Endodermal cell (in vitro differentiated cells): ENCODE results near the gene SEMA3A. TPM values are rescaled to one million over a fixed set of nuclear protein-coding genes. Genes with fewer than 3 reads are reported as not detected.
"Not testable (repeated sequence)": the region's sequence is repeated elsewhere in the genome, so short reads cannot be mapped to it uniquely, and the experiment has no call there.

Experiments
- DNase-seq: peaks from one replicate; pipeline ENCODE4 v3.0.0-alpha.2; 2017
- H3K27ac ChIP-seq: 2 replicates; pipeline ENCODE4 v1.5.1; 2013; ENCODE audit warnings: mild to moderate bottlenecking, low read depth, low read length, moderate library complexity
- H3K27me3 ChIP-seq: 2 replicates; pipeline ENCODE4 v1.6.1; 2013; ENCODE audit warnings: mild to moderate bottlenecking, low read length, moderate library complexity; ENCODE audit not compliant: insufficient read depth, control insufficient read depth, poor library complexity, severe bottlenecking
- H3K36me3 ChIP-seq: 2 replicates; pipeline ENCODE4 v1.7.0; 2013; ENCODE audit warnings: mild to moderate bottlenecking, low read length, moderate library complexity; ENCODE audit not compliant: control insufficient read depth, insufficient read depth
- H3K4me1 ChIP-seq: one replicate; pipeline ENCODE4 v1.7.0; 2013; ENCODE audit warnings: low read length; ENCODE audit not compliant: control insufficient read depth, insufficient read depth
- H3K4me3 ChIP-seq: 2 replicates; pipeline ENCODE4 v1.5.1; 2013; ENCODE audit warnings: mild to moderate bottlenecking, low read length, moderate library complexity
- H3K9ac ChIP-seq: 2 replicates; pipeline ENCODE4 v1.6.1; 2013; ENCODE audit warnings: mild to moderate bottlenecking, low read length, moderate library complexity; ENCODE audit not compliant: poor library complexity, severe bottlenecking; ENCODE audit errors: extremely low read depth
- H3K9me3 ChIP-seq: 2 replicates; pipeline ENCODE4 v1.6.1; 2013; ENCODE audit warnings: mild to moderate bottlenecking, low read length, moderate library complexity; ENCODE audit not compliant: control insufficient read depth
- H3K27ac Mint-ChIP-seq: 2 replicates; pipeline ENCODE4 v1.8.0; 2020; ENCODE audit warnings: mixed read lengths
- H3K27me3 Mint-ChIP-seq: 2 replicates; pipeline ENCODE4 v1.8.0; 2021; ENCODE audit warnings: mild to moderate bottlenecking, mixed read lengths; ENCODE audit not compliant: insufficient read depth
- H3K36me3 Mint-ChIP-seq: 2 replicates; pipeline ENCODE4 v1.8.0; 2020; ENCODE audit warnings: low read depth, mixed read lengths
- H3K4me1 Mint-ChIP-seq: 2 replicates; pipeline ENCODE4 v1.8.0; 2020; ENCODE audit warnings: mixed read lengths
- H3K4me3 Mint-ChIP-seq: 2 replicates; pipeline ENCODE4 v1.8.0; 2020; ENCODE audit warnings: mild to moderate bottlenecking, moderate library complexity, mixed read lengths
- H3K9me3 Mint-ChIP-seq: 2 replicates; pipeline ENCODE4 v1.8.0; 2020; ENCODE audit warnings: mild to moderate bottlenecking, mixed read lengths
- WGBS, 2 experiments: methylation state at CpG; one replicate each; pipeline versions ENCODE4 v1.1.5 to v1.1.7; 2013; ENCODE audit warnings: missing lambda C conversion rate in 2 of 2, mixed read lengths in 1 of 2; ENCODE audit not compliant: insufficient coverage in 1 of 2, insufficient read length in 1 of 2; 5-methylcytosine and 5-hydroxymethylcytosine counted together
- total RNA-seq, 2 donors: library from RNA; stranded (reverse); fragmentation: NEBNext Ultra II Directional in 1 of 2; extraction: Animal tissue kit (Norgen Biotek cat#: 25700) in 1 of 2; gene quantifications; 2 replicates in 1 of 2; 3 replicates in 1 of 2; pipeline ENCODE4 v1.2.1, GENCODE V29; 2021
- TF ChIP-seq, protein P1 (sequence below): fragments of 200-600 bp; sonication (generic); conservative IDR thresholded peaks from 2 replicates; pipeline ENCODE4 v1.5.0; 2021; ENCODE audit warnings: antibody characterized with exemption, mild to moderate bottlenecking

The SEMA3A gene
- total RNA-seq, 2 donors from 2014 or later, result 43.5 to 72.8 TPM

- H3K27me3 Mint-ChIP-seq, result no peaks in the 10 kb centered on the region
- Histone ChIP-seq H3K27ac (no peak overlapping the region), H3K36me3 (no peaks in the 10 kb centered on the region), H3K4me3 (no peak overlapping the region), H3K27me3 (no peaks in the 10 kb centered on the region), H3K4me1 (no peaks in the 10 kb centered on the region), H3K9ac (no peak overlapping the region), H3K9me3 (peaks cover 6% of the 10 kb centered on the region)
- H3K36me3 Mint-ChIP-seq, result no peaks in the 10 kb centered on the region
- H3K4me3 Mint-ChIP-seq, result no peak overlapping the region
- 98% methylated on average over 2 of the region's 2 CpGs; no CpG with 5 or more reads in 1 of the 2 experiments for WGBS, 2 experiments
- no peak for DNase-seq
- H3K4me1 Mint-ChIP-seq, result no peaks in the 10 kb centered on the region
- TF ChIP-seq, protein P1, sequence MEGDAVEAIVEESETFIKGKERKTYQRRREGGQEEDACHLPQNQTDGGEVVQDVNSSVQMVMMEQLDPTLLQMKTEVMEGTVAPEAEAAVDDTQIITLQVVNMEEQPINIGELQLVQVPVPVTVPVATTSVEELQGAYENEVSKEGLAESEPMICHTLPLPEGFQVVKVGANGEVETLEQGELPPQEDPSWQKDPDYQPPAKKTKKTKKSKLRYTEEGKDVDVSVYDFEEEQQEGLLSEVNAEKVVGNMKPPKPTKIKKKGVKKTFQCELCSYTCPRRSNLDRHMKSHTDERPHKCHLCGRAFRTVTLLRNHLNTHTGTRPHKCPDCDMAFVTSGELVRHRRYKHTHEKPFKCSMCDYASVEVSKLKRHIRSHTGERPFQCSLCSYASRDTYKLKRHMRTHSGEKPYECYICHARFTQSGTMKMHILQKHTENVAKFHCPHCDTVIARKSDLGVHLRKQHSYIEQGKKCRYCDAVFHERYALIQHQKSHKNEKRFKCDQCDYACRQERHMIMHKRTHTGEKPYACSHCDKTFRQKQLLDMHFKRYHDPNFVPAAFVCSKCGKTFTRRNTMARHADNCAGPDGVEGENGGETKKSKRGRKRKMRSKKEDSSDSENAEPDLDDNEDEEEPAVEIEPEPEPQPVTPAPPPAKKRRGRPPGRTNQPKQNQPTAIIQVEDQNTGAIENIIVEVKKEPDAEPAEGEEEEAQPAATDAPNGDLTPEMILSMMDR, result no peak
- peaks cover 7% of the 10 kb centered on the region for H3K9me3 Mint-ChIP-seq
- H3K27ac Mint-ChIP-seq, result no peak overlapping the region
These were observed 24.1 kb upstream of the SEMA3A start for GRCh38 chr7:84218681-84219080.

GRCh38 chr7:84216472-84216871 is 21.9 kb upstream of the SEMA3A start:
- 95 to 100% methylated on average over 1 of the region's 1 CpG for WGBS, 2 experiments
- no peak overlapping the region for H3K27ac Mint-ChIP-seq
- H3K27me3 ChIP-seq, result no peaks in the 10 kb centered on the region
- peaks cover 6% of the 10 kb centered on the region for H3K9me3 ChIP-seq
- H3K27ac ChIP-seq, result no peak overlapping the region
- no peaks in the 10 kb centered on the region for H3K36me3 Mint-ChIP-seq
- no peaks in the 10 kb centered on the region for H3K4me1 Mint-ChIP-seq
- H3K9ac ChIP-seq, result no peak overlapping the region
- peaks cover 7% of the 10 kb centered on the region for H3K9me3 Mint-ChIP-seq
- TF ChIP-seq, protein P1, result no peak
- no peak overlapping the region for H3K4me3 Mint-ChIP-seq
- H3K4me3 ChIP-seq, result no peak overlapping the region
- no peaks in the 10 kb centered on the region for H3K36me3 ChIP-seq
- no peak for DNase-seq
- no peaks in the 10 kb centered on the region for H3K4me1 ChIP-seq
- H3K27me3 Mint-ChIP-seq, result no peaks in the 10 kb centered on the region

DNA sequence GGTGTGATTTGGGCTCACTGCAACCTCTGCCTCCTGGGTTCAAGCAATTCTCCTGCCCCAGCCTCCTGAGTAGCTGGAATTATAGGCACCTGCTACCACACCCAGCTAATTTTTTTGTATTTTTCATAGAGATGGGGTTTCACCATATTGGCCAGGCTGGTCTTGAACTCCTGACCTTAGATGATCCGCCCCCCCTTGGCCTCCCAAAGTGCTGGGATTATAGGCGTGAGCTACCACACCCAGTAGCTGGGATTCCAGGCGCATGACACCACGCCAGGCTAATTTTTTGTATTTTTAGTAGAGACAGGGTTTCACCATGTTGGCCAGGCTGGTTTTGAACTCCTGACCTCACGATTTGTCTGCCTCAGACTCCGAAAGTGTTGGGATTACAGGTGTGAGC is 20.2 kb upstream of the SEMA3A start:
- not testable (repeated sequence) for H3K4me3 ChIP-seq, H3K9ac ChIP-seq, H3K27ac ChIP-seq, H3K27ac Mint-ChIP-seq, H3K4me1 Mint-ChIP-seq, H3K36me3 Mint-ChIP-seq, H3K36me3 ChIP-seq, H3K9me3 Mint-ChIP-seq, H3K9me3 ChIP-seq, H3K27me3 Mint-ChIP-seq, H3K4me3 Mint-ChIP-seq, H3K27me3 ChIP-seq, H3K4me1 ChIP-seq, DNase-seq
- WGBS, 2 experiments, result 91 to 100% methylated on average over 3 to 6 of the region's 6 CpGs

GRCh38 chr7:84210301-84210700 is 15.7 kb upstream of the SEMA3A start:
- H3K4me1 Mint-ChIP-seq, result peaks cover 12% of the 10 kb centered on the region
- TF ChIP-seq, protein P1, result no peak
- no peak overlapping the region for H3K27ac Mint-ChIP-seq
- Histone ChIP-seq H3K36me3 (no peaks in the 10 kb centered on the region), H3K9ac (no peak overlapping the region), H3K9me3 (no peaks in the 10 kb centered on the region), H3K4me1 (no peaks in the 10 kb centered on the region), H3K27me3 (no peaks in the 10 kb centered on the region), H3K4me3 (no peak overlapping the region), H3K27ac (no peak overlapping the region)
- WGBS, 2 experiments, result 89 to 91% methylated on average over 2 to 3 of the region's 3 CpGs
- H3K4me3 Mint-ChIP-seq, result no peak overlapping the region
- no peaks in the 10 kb centered on the region for H3K9me3 Mint-ChIP-seq
- no peaks in the 10 kb centered on the region for H3K36me3 Mint-ChIP-seq
- no peaks in the 10 kb centered on the region for H3K27me3 Mint-ChIP-seq
- no peak for DNase-seq
